H1 (cell line): ENCODE results near the gene OGFOD3. TPM values are rescaled to one million over a fixed set of nuclear protein-coding genes. Genes with fewer than 3 reads are reported as not detected.
"Not testable (repeated sequence)": the region's sequence is repeated elsewhere in the genome, so short reads cannot be mapped to it uniquely, and the experiment has no call there.

Experiments
- CTCF ChIA-PET: fragments of 300-600 bp; sonication (Branson Sonifier 250); formaldehyde crosslinking; loops from one replicate; lab custom pipeline; 2021; ENCODE audit not compliant: partially characterized antibody; lab: Charles Lee
- POLR2A ChIA-PET: fragments of 300-600 bp; sonication (Branson Sonifier 250); formaldehyde crosslinking; loops from one replicate; lab custom pipeline; 2021; ENCODE audit warnings: inconsistent platforms; ENCODE audit not compliant: partially characterized antibody; lab: Charles Lee
- DNase-seq, 2 experiments: peaks; one replicate each; pipeline versions ENCODE4 v3.0.0 to v3.0.0-alpha.2; 2010 to 2022; ENCODE audit warnings: low spot score in 2 of 2, low read depth in 1 of 2, mixed read lengths in 1 of 2
- FAIRE-seq: peaks from 2 replicates; lab custom pipeline; 2011; peaks lifted over from hg19 to GRCh38; lab: Jason Lieb, UNC
- H2AFZ ChIP-seq: 2 replicates; pipeline ENCODE4 v1.8.1; 2012; ENCODE audit warnings: low read length, inconsistent platforms
- H2AK5ac ChIP-seq: 2 replicates; pipeline ENCODE4 v1.6.1; 2013; ENCODE audit warnings: low read depth, low read length
- H2BK120ac ChIP-seq: replicated peaks from 2 replicates; pipeline ENCODE3; 2013; ENCODE audit warnings: low read depth, low read length, inconsistent platforms
- H2BK12ac ChIP-seq: 2 replicates; pipeline ENCODE4 v1.6.1; 2013; ENCODE audit warnings: low read depth, low read length
- H2BK15ac ChIP-seq: 2 replicates; pipeline ENCODE4 v1.6.1; 2013; ENCODE audit warnings: low read length
- H2BK20ac ChIP-seq: 2 replicates; pipeline ENCODE4 v1.6.1; 2013; ENCODE audit warnings: low read length
- H2BK5ac ChIP-seq: 2 replicates; pipeline ENCODE4 v1.6.1; 2013; ENCODE audit warnings: low read depth, low read length
- H3K14ac ChIP-seq: 2 replicates; pipeline ENCODE4 v1.6.1; 2013; ENCODE audit warnings: inconsistent platforms; ENCODE audit not compliant: insufficient read length
- H3K18ac ChIP-seq: 2 replicates; pipeline ENCODE4 v1.6.1; 2013; ENCODE audit warnings: low read length; ENCODE audit errors: extremely low read depth
- H3K23ac ChIP-seq: 2 replicates; pipeline ENCODE4 v1.6.1; 2013; ENCODE audit warnings: inconsistent platforms; ENCODE audit not compliant: insufficient read length
- H3K23me2 ChIP-seq: 2 replicates; pipeline ENCODE4 v1.6.1; 2013; ENCODE audit warnings: low read depth, low read length
- H3K27ac ChIP-seq: 2 replicates; pipeline ENCODE4 v1.6.1; 2011; ENCODE audit warnings: low read depth, low read length, inconsistent platforms
- H3K27me3 ChIP-seq, 4 experiments: replicated peaks in 1 of 4; 1 replicate in 1 of 4; 2 replicates in 3 of 4; pipeline versions ENCODE4 v1.6.1 to v1.8.1; 2011 to 2013; ENCODE audit warnings: low read length in 3 of 4, mild to moderate bottlenecking in 3 of 4, inconsistent platforms in 2 of 4, mixed read lengths in 2 of 4, moderate library complexity in 1 of 4; ENCODE audit not compliant: control insufficient read depth in 3 of 4, insufficient read depth in 3 of 4; ENCODE audit errors: extremely low read depth in 1 of 4
- H3K36me3 ChIP-seq, 4 experiments: 2 replicates each; pipeline versions ENCODE4 v1.6.1 to v1.8.1; 2011 to 2013; ENCODE audit warnings: mild to moderate bottlenecking in 4 of 4, low read length in 3 of 4, moderate library complexity in 2 of 4, control low read depth in 1 of 4, inconsistent platforms in 1 of 4; ENCODE audit not compliant: insufficient read depth in 4 of 4, control insufficient read depth in 2 of 4
- H3K4ac ChIP-seq: replicated peaks from 2 replicates; pipeline ENCODE3; 2013; ENCODE audit warnings: low read length, low read depth, mixed read lengths, inconsistent platforms; ENCODE audit not compliant: insufficient read length
- H3K4me1 ChIP-seq, 4 experiments: replicated peaks in 1 of 4; 1 replicate in 1 of 4; 2 replicates in 3 of 4; pipeline versions ENCODE4 v1.6.1 to v1.8.1; 2011 to 2013; ENCODE audit warnings: low read length in 3 of 4, inconsistent platforms in 2 of 4, mixed read lengths in 1 of 4; ENCODE audit not compliant: insufficient read depth in 4 of 4, control insufficient read depth in 3 of 4
- H3K4me2 ChIP-seq, 2 experiments: 2 replicates each; pipeline versions ENCODE4 v1.6.1 to v1.8.1; 2011 to 2013; ENCODE audit warnings: low read depth in 2 of 2, low read length in 2 of 2, control low read depth in 1 of 2, inconsistent platforms in 1 of 2, mild to moderate bottlenecking in 1 of 2; ENCODE audit not compliant: insufficient read depth in 1 of 2
- H3K4me3 ChIP-seq, 4 experiments: fragments of 200-600, 300-600 bp in 1 of 4; sonication (generic), shearing (Covaris generic), sonication (Bioruptor Twin) in 1 of 4; 2 replicates each; pipeline versions ENCODE4 v1.5.1 to v1.8.1; 2011 to 2016; ENCODE audit warnings: low read length in 4 of 4, low read depth in 3 of 4, control low read depth in 2 of 4, inconsistent platforms in 2 of 4, mild to moderate bottlenecking in 2 of 4, mixed read lengths in 1 of 4, moderate library complexity in 1 of 4; ENCODE audit not compliant: insufficient read depth in 2 of 4; ENCODE audit errors: extremely low read depth in 1 of 4
- H3K56ac ChIP-seq: replicated peaks from 2 replicates; pipeline ENCODE3; 2013; ENCODE audit warnings: low read depth, mild to moderate bottlenecking, mixed read lengths, low read length, inconsistent platforms; ENCODE audit not compliant: insufficient read length
- H3K79me1 ChIP-seq: 2 replicates; pipeline ENCODE4 v1.6.1; 2013; ENCODE audit warnings: low read depth, low read length, control low read depth
- H3K79me2 ChIP-seq, 2 experiments: 2 replicates each; pipeline versions ENCODE4 v1.6.1 to v1.8.1; 2012 to 2013; ENCODE audit warnings: low read length in 2 of 2, mild to moderate bottlenecking in 2 of 2, inconsistent platforms in 1 of 2; ENCODE audit not compliant: insufficient read depth in 2 of 2, control insufficient read depth in 1 of 2
- H3K9ac ChIP-seq, 4 experiments: replicated peaks in 1 of 4; 1 replicate in 1 of 4; 2 replicates in 3 of 4; pipeline versions ENCODE4 v1.6.1 to v1.8.1; 2011 to 2013; ENCODE audit warnings: low read depth in 3 of 4, low read length in 3 of 4, control low read depth in 2 of 4, mild to moderate bottlenecking in 2 of 4, moderate library complexity in 2 of 4, inconsistent platforms in 1 of 4; ENCODE audit errors: extremely low read depth in 1 of 4
- H3K9me3 ChIP-seq, 2 experiments: 2 replicates each; pipeline versions ENCODE4 v1.6.1 to v1.8.1; 2012 to 2013; ENCODE audit warnings: mild to moderate bottlenecking in 2 of 2, moderate library complexity in 2 of 2, control low read depth in 1 of 2, inconsistent platforms in 1 of 2, low read depth in 1 of 2, low read length in 1 of 2, mixed read lengths in 1 of 2; ENCODE audit not compliant: insufficient read depth in 2 of 2
- H4K20me1 ChIP-seq, 2 experiments: replicated peaks in 1 of 2; 2 replicates each; pipeline versions ENCODE3 to v1.8.1; 2011 to 2013; ENCODE audit warnings: inconsistent platforms in 2 of 2, low read length in 2 of 2, mild to moderate bottlenecking in 1 of 2; ENCODE audit not compliant: insufficient read depth in 2 of 2, control insufficient read depth in 1 of 2
- H4K5ac ChIP-seq: 2 replicates; pipeline ENCODE4 v1.6.1; 2013; ENCODE audit warnings: low read length, low read depth, mixed read lengths, inconsistent platforms; ENCODE audit not compliant: insufficient read length
- H4K8ac ChIP-seq: 2 replicates; pipeline ENCODE4 v1.8.0; 2013; ENCODE audit warnings: mild to moderate bottlenecking, moderate library complexity, low read length, inconsistent platforms; ENCODE audit not compliant: insufficient read depth; ENCODE audit errors: extremely low read depth
- H4K91ac ChIP-seq: replicated peaks from 2 replicates; pipeline ENCODE3; 2013; ENCODE audit warnings: low read length, mixed read lengths, inconsistent platforms; ENCODE audit not compliant: insufficient read length
- ATF2 ChIP-seq: IDR thresholded peaks from 2 replicates; pipeline ENCODE4 v1.6.1; 2012; ENCODE audit warnings: low read length, inconsistent platforms
- WGBS, 2 experiments: shearing (Covaris generic) in 1 of 2; methylation state at CpG; one replicate each; pipeline versions ENCODE4 v1.1.6 to v1.1.7; 2013 to 2015; ENCODE audit warnings: low lambda C conversion rate in 2 of 2, mixed read lengths in 2 of 2, inconsistent platforms in 1 of 2, low coverage in 1 of 2, missing lambda C conversion rate in 1 of 2; ENCODE audit not compliant: insufficient replicate concordance in 2 of 2, insufficient coverage in 1 of 2, insufficient read length in 1 of 2; ENCODE audit errors: extremely low coverage in 1 of 2, missing lambda C conversion rate in 1 of 2; 5-methylcytosine and 5-hydroxymethylcytosine counted together
- polyA plus RNA-seq, 7 experiments: library from polyadenylated mRNA; depleted of rRNA in 3 of 7; stranded (reverse) in 5 of 7; unstranded in 2 of 7; fragments of >200 nt in 5 of 7; fragments of 200-250 nt in 2 of 7; gene quantifications; 1 replicate in 5 of 7; 2 replicates in 1 of 7; 4 replicates in 1 of 7; pipeline versions ENCODE4 v1.2.1 to v1.2.3, GENCODE V29; 2011 to 2013; ENCODE audit warnings: missing spikeins in 2 of 7, mixed read lengths in 2 of 7
- total RNA-seq: library from RNA; stranded (reverse); fragmentation: NEBNext Ultra II Directional; extraction: Animal tissue kit (Norgen Biotek cat#: 25700); gene quantifications from 2 replicates; pipeline ENCODE4 v1.2.1, GENCODE V29; 2021

The OGFOD3 gene
- total and polyA plus RNA-seq, 2 of the 8 experiments (the other 6 are each of a cell fraction or from before 2014, with no cell fraction given) = 21.1 to 21.8 TPM

DNA sequence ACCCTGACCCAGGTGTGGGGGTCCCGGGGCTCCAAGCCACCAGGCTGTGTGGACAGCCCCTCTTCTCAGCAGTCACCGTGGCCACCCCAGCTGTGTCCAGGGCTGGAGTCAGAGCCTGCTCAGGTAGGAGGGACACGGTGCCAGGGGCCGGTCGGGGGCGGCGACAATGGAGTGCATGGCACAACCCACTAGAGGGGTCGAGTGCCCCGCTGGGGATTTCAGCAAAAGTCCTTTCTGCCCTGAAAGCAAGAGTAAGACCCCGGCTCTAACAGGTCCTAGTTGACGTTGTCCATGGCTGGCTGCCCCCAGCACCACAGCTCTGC lies 35.5 kb downstream of the OGFOD3 start (continued):
- no peak for TF ChIP-seq ATF2

GRCh38 chr17:82382220-82382932 lies 36.0 kb downstream of the OGFOD3 start:
- ChIA-PET CTCF (interaction anchor here (1.1 kb wide), 1 partner anchor 32 kb away, joined by 3 read pairs; no protein-coding TSS in a partner anchor), POLR2A (interaction anchor here (1.1 to 2.9 kb wide), 3 partner anchors 7 to 42 kb away, joined by 3 to 14 read pairs (median 3); no protein-coding TSS in a partner anchor)
- 75% methylated on average over 16 of the region's 21 CpGs; no CpG with 5 or more reads in 1 of the 2 experiments for WGBS, 2 experiments

More at GRCh38 chr17:82382220-82382932, 36.0 kb downstream of the OGFOD3 start:
- not testable (repeated sequence) for H3K14ac ChIP-seq, H3K9ac ChIP-seq, H3K4ac ChIP-seq, DNase-seq, H4K8ac ChIP-seq, H4K5ac ChIP-seq, H3K9me3 ChIP-seq, H3K4me3 ChIP-seq, H3K18ac ChIP-seq, H3K4me1 ChIP-seq, H4K91ac ChIP-seq, H3K36me3 ChIP-seq, H3K23me2 ChIP-seq, H3K23ac ChIP-seq, H2BK120ac ChIP-seq, H4K20me1 ChIP-seq, H2AFZ ChIP-seq, FAIRE-seq, H2BK5ac ChIP-seq, H3K56ac ChIP-seq, H2BK20ac ChIP-seq, H2BK12ac ChIP-seq, H3K27me3 ChIP-seq, H2BK15ac ChIP-seq, H3K27ac ChIP-seq, H2AK5ac ChIP-seq, H3K79me2 ChIP-seq, H3K79me1 ChIP-seq, H3K4me2 ChIP-seq
